ENCODE measurements around the gene CRB1.

The CRB1 gene

DNA sequence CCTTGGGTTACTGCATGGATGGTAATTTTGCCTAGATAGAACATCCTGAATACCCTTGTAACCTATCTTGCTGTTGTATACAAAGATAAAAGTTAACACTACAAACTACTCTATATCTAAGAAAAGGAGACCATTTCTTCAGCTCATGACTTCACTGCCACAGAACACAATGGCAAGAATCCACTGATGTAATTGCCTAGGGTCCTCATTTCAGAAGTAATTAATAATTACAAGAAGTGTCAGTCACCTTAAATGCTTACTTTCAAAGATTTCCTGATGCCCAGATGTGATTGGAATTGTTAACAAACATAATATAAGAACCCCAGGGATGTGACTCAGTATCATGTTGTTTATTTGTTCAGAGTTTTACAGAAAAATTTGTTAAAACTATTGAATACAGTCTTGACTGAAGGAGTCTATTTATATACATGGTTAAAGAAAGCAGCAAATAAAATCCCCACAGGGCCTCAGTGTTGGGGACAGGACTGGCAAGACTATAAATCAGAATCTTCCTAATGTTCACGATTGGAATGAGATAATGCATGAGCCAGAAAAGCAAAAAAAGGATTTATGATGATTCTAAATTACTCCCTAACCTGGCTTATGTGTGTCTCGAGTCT lies 83.9 kb downstream of the CRB1 start:
- DNase-seq = no peak

- no peak for DNase-seq
These were observed 87.4 kb downstream of the CRB1 start for GRCh38 chr1:197355248-197355995.

DNA sequence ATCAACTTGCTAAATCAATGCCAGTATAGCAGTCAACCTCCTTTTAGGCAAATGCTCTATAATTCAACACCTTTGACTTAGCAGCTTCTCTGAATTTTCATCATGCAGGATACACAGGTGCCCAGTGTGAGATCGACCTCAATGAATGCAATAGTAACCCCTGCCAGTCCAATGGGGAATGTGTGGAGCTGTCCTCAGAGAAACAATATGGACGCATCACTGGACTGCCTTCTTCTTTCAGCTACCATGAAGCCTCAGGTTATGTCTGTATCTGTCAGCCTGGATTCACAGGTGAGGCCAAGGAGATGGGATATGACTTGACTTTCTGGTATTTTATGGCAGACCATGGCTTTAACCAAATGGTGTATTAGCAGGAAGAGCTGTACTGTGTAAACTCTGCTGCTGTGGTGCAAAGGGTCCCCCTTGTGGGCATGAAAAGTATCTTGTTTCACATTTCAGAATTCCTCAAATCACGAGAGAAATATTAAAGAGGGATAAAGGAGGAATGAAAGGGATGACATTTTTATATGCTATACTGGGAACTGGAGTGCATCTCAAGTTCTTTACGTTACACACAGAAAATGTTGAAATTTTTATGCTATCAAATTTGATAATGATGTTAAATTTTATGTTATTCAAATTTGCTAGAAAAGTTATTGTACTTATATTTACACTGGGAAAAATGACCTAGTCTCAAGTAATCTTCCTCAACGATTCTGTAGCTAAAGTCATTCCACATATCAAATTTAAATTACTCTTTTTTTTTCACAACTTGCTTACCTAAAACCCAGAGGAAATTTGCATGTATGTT lies 88.9 kb downstream of the CRB1 start:
- DNase-seq = peak; percentile 51 to 63

GRCh38 chr1:197358959-197359358 lies 90.9 kb downstream of the CRB1 start:
- no peak for DNase-seq

- DNase-seq = no peak
These were observed 92.0 kb downstream of the CRB1 start for GRCh38 chr1:197360068-197360467.

- no peak for DNase-seq
These were observed 94.8 kb downstream of the CRB1 start for GRCh38 chr1:197362871-197363270.

DNA sequence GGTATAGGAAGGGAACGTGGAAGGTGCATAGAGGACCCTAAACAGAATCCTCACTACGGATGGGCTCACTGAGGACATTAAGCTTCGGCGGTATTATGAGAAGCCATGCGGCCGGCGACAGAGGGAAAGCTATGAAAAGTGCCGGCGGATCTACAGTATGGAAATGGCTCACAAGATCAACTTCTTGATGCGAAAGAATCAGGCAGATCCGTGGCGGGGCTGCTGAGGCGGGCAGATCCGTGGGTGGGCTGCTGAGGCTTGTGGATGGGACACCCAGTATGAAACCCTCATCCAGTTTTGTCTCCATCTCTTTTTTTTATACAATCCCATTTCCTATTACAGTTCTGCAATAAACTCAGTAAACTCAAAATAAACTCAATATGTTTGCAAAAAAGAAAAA lies 95.8 kb downstream of the CRB1 start:
- DNase-seq = no peak

- no peak for DNase-seq
These were observed 98.9 kb downstream of the CRB1 start for GRCh38 chr1:197366996-197367395.

DNA sequence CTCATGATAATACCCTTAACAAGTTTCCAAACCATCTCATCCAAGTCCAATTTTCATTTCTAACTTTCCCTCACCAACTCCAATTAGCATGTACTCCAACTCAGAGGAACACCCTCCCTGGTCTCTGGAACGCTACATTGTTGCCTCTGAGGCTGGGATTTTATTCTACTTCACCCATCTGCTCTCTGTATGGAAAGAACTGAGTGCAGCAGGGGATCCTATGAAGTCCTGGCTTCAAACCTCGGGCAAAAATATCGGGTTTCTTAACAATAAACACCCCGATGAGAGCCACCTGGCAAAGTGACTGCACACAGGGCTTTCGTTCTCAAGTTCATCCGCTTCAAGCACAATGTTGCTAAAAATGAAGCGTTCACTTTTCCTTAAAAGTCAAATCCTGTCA lies 99.6 kb downstream of the CRB1 start:
- DNase-seq = no peak

GRCh38 chr1:197374428-197374827 lies 106.4 kb downstream of the CRB1 start:
- no peak for DNase-seq

GRCh38 chr1:197384471-197384870 lies 116.4 kb downstream of the CRB1 start:
- no peak for DNase-seq

- DNase-seq = no peak
These were observed 120.7 kb downstream of the CRB1 start for GRCh38 chr1:197388801-197389200.

GRCh38 chr1:197390856-197391255 lies 122.8 kb downstream of the CRB1 start:
- DNase-seq = no peak

DNA sequence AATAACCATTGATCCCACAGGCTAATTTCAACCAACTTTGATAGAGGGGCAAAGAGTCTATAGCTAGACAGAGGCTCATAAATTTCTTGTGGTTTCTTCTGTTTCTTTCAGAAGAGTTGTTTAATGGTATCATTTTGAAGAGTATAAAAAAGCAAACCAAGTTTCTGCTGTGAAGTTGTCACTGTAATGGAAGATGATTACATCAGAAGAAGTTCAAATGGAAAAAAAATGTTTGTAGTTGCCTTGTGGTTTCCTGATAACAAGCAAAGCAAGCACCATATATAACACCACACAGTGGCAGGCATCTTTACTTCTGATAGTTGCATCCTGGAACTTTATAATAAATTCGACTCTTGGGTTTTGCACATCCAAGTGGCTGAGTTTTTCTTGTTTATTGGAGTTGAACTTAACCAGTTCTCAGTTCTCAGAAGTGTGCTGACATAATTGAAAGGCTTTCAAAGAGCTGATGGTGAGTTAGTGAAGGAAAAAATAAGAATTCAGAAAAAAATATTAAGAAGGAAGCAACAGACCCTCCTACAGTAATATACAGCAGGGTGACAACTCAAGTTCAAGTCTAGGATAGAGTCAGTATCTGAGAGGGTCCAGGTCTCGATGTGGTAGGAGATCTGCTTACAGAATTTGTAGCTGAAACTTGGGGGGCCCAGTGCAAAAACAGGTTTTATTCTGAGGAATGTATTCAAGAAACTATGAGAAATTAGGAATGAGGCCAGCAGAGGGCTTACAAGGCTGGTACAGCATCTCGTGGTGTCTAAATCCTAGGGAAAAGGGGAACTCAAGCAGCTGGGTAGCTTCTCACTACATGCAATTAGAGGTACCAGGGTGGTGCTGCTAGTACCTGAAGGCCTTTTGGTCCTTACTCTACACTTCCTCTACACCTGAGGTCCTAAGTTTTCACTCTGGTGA lies 123.5 kb downstream of the CRB1 start:
- peak; percentile 60 to 79 for DNase-seq

DNA sequence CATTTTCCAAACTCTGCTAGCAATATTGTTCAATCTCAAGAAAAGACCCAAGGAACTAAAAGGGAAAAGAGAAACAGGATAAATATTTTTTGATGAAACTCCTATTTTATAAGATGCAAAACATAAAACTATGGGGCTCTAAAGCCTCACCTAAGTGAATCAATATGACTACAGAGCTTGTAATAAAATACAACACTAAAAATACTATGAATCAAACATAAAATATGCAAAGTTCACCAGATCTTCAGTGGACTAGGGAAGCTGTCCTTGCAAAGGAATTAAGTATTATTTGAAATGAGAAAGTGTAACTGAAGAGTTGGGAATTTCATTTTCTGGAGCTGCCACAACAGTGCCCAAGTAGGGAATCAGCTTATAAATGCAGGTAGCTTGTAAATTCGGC lies 124.5 kb downstream of the CRB1 start:
- DNase-seq = no peak

DNA sequence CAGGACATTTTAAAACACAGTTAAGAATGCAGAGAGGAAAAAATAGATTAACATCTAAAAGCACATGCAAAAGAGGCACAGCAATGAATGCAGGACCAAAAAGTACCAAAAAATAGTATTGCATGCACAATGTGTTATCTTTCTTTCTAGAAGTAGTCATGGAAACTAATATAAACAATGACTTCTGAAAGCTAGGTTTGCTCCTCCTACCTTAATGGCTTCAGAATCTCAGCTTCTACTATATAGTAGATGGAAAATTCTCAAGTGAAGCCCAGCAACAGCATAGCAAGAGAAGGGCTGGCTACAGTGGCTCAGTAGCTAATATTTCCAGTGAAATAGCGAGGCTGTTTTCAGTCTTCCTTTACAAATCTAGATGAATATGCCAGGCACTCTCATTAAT lies 125.1 kb downstream of the CRB1 start:
- no peak for DNase-seq

GRCh38 chr1:197393772-197394171 lies 125.7 kb downstream of the CRB1 start:
- no peak for DNase-seq

- DNase-seq = no peak
These were observed 127.0 kb downstream of the CRB1 start for GRCh38 chr1:197394831-197395608.

- DNase-seq = no peak
These were observed 129.8 kb downstream of the CRB1 start for GRCh38 chr1:197397895-197398294.

GRCh38 chr1:197399755-197400521 lies 131.9 kb downstream of the CRB1 start:
- DNase-seq = peak; percentile 60 to 76

- no peak for DNase-seq
These were observed 132.5 kb downstream of the CRB1 start for GRCh38 chr1:197400522-197400902.
